Upper lobe of left lung (tissue), 6 donors: ENCODE results near the gene PLIN4. TPM values are rescaled to one million over a fixed set of nuclear protein-coding genes. Genes with fewer than 3 reads are reported as not detected.
A peak's percentile ranks its signal among the peaks of the same experiment; 100 is the strongest.

Experiments used
- ATAC-seq, 2 donors: fragments of 200-7000 bp; cut with Tn5 transposase; one replicate each; pipeline ENCODE4 v1.9.1; 2022; ENCODE audit warnings: mild to moderate bottlenecking in 2 of 2, moderate library complexity in 2 of 2; ENCODE audit not compliant: low FRiP score in 2 of 2
- DNase-seq, 2 donors: peaks; one replicate each; pipeline ENCODE4 v3.0.0-alpha.2; 2019 to 2020
- H3K27ac ChIP-seq, 4 donors: fragments of 200-600 bp; sonication (generic); one replicate each; pipeline ENCODE4 v1.5.1; 2016 to 2019
- H3K27me3 ChIP-seq, 4 donors: fragments of 200-600 bp; sonication (generic); one replicate each; pipeline ENCODE4 v1.5.1; 2017 to 2019
- H3K36me3 ChIP-seq, 4 donors: fragments of 200-600 bp; sonication (generic); one replicate each; pipeline ENCODE4 v1.5.1; 2016 to 2019
- H3K4me1 ChIP-seq, 4 donors: fragments of 200-600 bp; sonication (generic); one replicate each; pipeline ENCODE4 v1.5.1; 2018 to 2019
- H3K4me3 ChIP-seq, 4 donors: fragments of 200-600 bp; sonication (generic); one replicate each; pipeline ENCODE4 v1.5.1; 2017 to 2019; ENCODE audit warnings: mild to moderate bottlenecking in 2 of 4, moderate library complexity in 1 of 4
- H3K9me3 ChIP-seq, 4 donors: fragments of 200-600 bp; sonication (generic); one replicate each; pipeline ENCODE4 v1.5.1; 2018 to 2019
- EP300 ChIP-seq, 4 donors: sonication (generic); formaldehyde crosslinking; IDR thresholded peaks; one replicate each; pipeline ENCODE4 v1.5.1; 2017; ENCODE audit warnings: antibody characterized with exemption in 4 of 4, control low read depth in 2 of 4
- POLR2A ChIP-seq, 4 donors: fragments of 450-650 bp; IDR thresholded peaks; one replicate each; pipeline ENCODE4 v1.5.1; 2016 to 2017; ENCODE audit warnings: antibody characterized with exemption in 4 of 4, mild to moderate bottlenecking in 2 of 4
- POLR2AphosphoS5 ChIP-seq, 2 donors: sonication (generic); formaldehyde crosslinking; IDR thresholded peaks; one replicate each; pipeline ENCODE4 v1.5.1; 2017; ENCODE audit warnings: antibody characterized with exemption in 2 of 2
- WGBS, 2 donors: methylation state at CpG; one replicate each; pipeline ENCODE4 v1.1.5; 2017 to 2018; 5-methylcytosine and 5-hydroxymethylcytosine counted together
- total RNA-seq, 6 donors: library from RNA; depleted of rRNA in 4 of 6; stranded (reverse); fragments of >200 nt in 4 of 6; gene quantifications; one replicate each; pipeline versions ENCODE4 v1.1.0 to v1.2.1, GENCODE V29; 2016 to 2021
- TF ChIP-seq, protein P1 (sequence below), 6 experiments: fragments of 450-650 bp in 4 of 6; fragments of 200-600 bp in 2 of 6; sonication (generic) in 2 of 6; IDR thresholded peaks; one replicate each; pipeline ENCODE4 v1.5.1; 2016 to 2019; ENCODE audit warnings: antibody characterized with exemption in 6 of 6
- donor health status: DM: no; HTN: no; CAD: no; lungs with moderate emphysema.
- donor health status: DM: no; HTN: yes; CAD: no; lungs with severe emphysema.

The PLIN4 gene
- total RNA-seq, 6 donors from 2014 or later = 1.8 to 11.5 (median 3.8) TPM

DNA sequence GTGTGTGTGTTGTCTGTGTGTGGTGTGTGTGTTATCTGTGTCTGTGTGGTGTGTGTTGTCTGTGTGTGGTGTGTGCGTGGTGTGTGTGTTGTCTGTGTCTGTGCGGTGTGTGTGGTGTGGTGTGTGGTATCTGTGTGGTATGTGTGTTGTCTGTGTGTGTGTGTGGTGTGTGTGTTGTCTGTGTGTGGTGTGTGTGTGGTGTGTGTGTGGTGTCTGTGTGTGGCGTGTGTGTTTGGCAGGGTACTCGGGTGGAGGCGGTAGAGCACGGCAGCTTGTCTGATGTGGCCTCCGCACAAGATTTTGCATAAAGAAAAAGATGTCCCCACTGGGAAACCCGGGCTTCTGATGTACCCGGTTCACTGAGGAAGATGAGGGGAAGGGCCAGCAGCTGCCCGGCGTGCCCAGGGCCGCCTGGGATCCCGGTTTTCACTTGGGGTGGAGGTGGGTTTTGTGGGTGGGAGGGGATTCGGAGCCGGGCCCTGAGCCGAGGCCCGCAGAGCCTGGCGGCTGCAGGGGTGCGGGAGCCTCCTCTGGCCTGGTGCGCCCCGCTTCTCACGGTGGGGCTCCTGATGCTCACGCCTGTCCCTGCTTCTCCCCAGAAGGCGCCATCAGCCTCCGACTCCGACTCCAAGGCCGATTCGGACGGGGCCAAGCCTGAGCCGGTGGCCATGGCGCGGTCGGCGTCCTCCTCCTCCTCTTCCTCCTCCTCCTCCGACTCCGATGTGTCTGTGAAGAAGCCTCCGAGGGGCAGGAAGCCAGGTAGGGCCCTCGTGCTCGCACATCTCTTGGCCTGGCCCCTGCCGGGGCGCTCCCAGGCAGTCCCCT lies 25.0 kb downstream of the PLIN4 start:
- no peak for ATAC-seq
- TF ChIP-seq POLR2A (IDR thresholded peaks at IDR 0.05) = no peak
- TF ChIP-seq, protein P1, sequence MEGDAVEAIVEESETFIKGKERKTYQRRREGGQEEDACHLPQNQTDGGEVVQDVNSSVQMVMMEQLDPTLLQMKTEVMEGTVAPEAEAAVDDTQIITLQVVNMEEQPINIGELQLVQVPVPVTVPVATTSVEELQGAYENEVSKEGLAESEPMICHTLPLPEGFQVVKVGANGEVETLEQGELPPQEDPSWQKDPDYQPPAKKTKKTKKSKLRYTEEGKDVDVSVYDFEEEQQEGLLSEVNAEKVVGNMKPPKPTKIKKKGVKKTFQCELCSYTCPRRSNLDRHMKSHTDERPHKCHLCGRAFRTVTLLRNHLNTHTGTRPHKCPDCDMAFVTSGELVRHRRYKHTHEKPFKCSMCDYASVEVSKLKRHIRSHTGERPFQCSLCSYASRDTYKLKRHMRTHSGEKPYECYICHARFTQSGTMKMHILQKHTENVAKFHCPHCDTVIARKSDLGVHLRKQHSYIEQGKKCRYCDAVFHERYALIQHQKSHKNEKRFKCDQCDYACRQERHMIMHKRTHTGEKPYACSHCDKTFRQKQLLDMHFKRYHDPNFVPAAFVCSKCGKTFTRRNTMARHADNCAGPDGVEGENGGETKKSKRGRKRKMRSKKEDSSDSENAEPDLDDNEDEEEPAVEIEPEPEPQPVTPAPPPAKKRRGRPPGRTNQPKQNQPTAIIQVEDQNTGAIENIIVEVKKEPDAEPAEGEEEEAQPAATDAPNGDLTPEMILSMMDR (IDR thresholded peaks at IDR 0.05) = no peak
- no peak for TF ChIP-seq POLR2AphosphoS5 (IDR thresholded peaks at IDR 0.05)
- no peak for TF ChIP-seq EP300 (IDR thresholded peaks at IDR 0.05)
- no peaks in the 10 kb centered on the region for H3K4me1 ChIP-seq
- DNase-seq = peak in 1 of 2 donors; percentile 77
- no peaks in the 10 kb centered on the region for H3K27me3 ChIP-seq
- no peaks in the 10 kb centered on the region for H3K9me3 ChIP-seq
- peaks cover 32 to 91% (median 74%) of the 10 kb centered on the region in 4 donors for H3K36me3 ChIP-seq
- H3K4me3 ChIP-seq = no peak overlapping the region
- no peak overlapping the region for H3K27ac ChIP-seq
- 94 to 95% methylated on average over 31 to 41 of the region's 41 CpGs for WGBS, 2 donors

DNA sequence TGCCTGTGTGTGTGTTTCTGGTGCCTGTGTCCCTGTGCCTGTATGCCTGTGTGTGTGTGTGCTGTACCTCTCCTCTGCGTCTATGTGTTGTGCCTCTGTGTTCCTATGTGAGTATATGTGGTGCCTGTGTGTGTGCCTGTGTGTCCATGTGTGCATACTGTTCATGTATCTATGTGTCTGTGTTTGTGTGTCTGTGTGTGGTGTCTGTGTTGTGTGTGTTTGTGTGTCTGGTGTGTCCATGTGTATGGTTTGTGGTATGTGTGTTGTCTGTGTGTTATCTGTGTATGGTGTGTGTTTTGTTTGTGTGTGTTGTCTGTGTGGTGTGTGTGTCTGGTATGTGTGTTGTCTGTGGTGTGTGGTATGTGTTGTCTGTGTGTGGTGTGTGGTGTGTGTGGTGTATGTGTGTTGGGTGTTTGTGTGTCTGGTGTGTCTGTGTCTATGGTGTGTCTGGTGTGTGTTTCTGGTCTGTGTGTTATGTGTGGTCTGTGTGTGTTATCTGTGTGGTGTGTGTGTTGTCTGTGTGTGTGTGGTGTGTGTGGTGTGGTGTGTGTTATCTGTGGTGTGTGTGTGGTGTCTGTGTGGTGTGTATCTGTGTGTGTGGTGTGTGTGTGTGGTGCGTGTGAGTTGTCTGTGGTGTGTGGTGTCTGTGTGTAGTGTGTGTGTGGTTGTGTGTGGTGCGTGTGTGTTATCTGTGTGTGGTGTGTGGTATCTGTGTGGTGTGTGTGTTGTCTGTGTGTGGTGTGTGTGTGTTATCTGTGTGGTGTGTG lies 25.8 kb downstream of the PLIN4 start:
- Histone ChIP-seq H3K27me3 (no peaks in the 10 kb centered on the region), H3K4me1 (no peaks in the 10 kb centered on the region), H3K27ac (no peak overlapping the region), H3K36me3 (peaks cover 26 to 87% (median 68%) of the 10 kb centered on the region in 4 donors), H3K9me3 (no peaks in the 10 kb centered on the region), H3K4me3 (no peak overlapping the region)
- ATAC-seq (no peak), DNase-seq (no peak)
- TF ChIP-seq, protein P1 (IDR thresholded peaks at IDR 0.05) = no peak
- TF ChIP-seq POLR2AphosphoS5 (IDR thresholded peaks at IDR 0.05) (no peak), EP300 (IDR thresholded peaks at IDR 0.05) (no peak), POLR2A (IDR thresholded peaks at IDR 0.05) (no peak)
- 93 to 95% methylated on average over 3 of the region's 3 CpGs for WGBS, 2 donors

DNA sequence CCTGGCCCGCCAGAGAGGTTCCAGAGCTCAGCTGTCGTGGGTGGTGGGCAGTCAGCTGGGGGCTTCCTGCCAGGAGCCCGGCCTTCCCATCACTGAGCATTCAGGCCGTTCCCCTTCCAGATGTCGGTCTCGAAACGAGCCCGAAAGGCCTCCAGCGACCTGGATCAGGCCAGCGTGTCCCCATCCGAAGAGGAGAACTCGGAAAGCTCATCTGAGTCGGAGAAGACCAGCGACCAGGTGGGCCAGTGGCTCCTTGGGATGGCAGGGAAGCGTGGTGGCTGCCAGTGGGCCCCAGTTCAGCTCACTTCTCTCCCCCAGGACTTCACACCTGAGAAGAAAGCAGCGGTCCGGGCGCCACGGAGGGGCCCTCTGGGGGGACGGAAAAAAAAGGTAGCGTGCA lies 26.8 kb downstream of the PLIN4 start:
- no peak overlapping the region for H3K4me3 ChIP-seq
- no peaks in the 10 kb centered on the region for H3K4me1 ChIP-seq
- DNase-seq (no peak), ATAC-seq (no peak)
- peaks cover 26 to 82% (median 60%) of the 10 kb centered on the region in 4 donors for H3K36me3 ChIP-seq
- H3K9me3 ChIP-seq = no peaks in the 10 kb centered on the region
- H3K27ac ChIP-seq = no peak overlapping the region
- TF ChIP-seq EP300 (IDR thresholded peaks at IDR 0.05) (no peak), POLR2A (IDR thresholded peaks at IDR 0.05) (no peak), POLR2AphosphoS5 (IDR thresholded peaks at IDR 0.05) (no peak)
- TF ChIP-seq, protein P1 (IDR thresholded peaks at IDR 0.05) = no peak
- WGBS, 2 donors = 98 to 100% methylated on average over 9 to 21 of the region's 21 CpGs
- H3K27me3 ChIP-seq = no peaks in the 10 kb centered on the region

DNA sequence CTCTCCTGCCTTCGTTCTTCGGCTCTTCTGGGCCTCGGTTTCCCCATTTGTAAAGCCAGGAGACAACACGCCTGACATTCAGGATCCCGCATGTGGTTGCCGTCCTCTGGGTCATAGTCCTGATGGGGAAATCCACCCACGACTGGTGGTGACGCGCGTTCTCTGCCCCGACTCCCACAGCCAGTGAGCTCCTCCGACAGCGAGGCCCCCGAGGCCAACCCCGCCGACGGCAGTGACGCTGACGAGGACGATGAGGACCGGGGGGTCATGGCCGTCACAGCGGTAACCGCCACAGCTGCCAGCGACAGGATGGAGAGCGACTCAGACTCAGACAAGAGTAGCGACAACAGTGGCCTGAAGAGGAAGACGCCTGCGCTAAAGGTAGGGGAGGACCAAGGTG lies 29.8 kb downstream of the PLIN4 start:
- ATAC-seq = no peak
- no peak for DNase-seq
- H3K36me3 ChIP-seq = peaks cover 11 to 67% (median 38%) of the 10 kb centered on the region in 4 donors
- H3K27ac ChIP-seq = no peak overlapping the region
- WGBS, 2 donors = 93 to 94% methylated on average over 29 of the region's 29 CpGs
- no peak overlapping the region for H3K4me3 ChIP-seq
- no peaks in the 10 kb centered on the region for H3K27me3 ChIP-seq
- H3K9me3 ChIP-seq = no peaks in the 10 kb centered on the region
- H3K4me1 ChIP-seq = no peaks in the 10 kb centered on the region
- no peak for TF ChIP-seq POLR2A (IDR thresholded peaks at IDR 0.05)
- TF ChIP-seq EP300 (IDR thresholded peaks at IDR 0.05) = no peak
- TF ChIP-seq POLR2AphosphoS5 (IDR thresholded peaks at IDR 0.05) = no peak
- TF ChIP-seq, protein P1 (IDR thresholded peaks at IDR 0.05) = no peak
